ENCODE measurements around the gene CBLB. TPM values are rescaled to one million over a fixed set of nuclear protein-coding genes. Genes with fewer than 3 reads are reported as not detected.
A peak's percentile ranks its signal among the peaks of the same experiment; 100 is the strongest.

CBLB gene
- total and polyA plus RNA-seq, 9 donors = 19.5 to 31.4 (median 21.0) TPM

DNA sequence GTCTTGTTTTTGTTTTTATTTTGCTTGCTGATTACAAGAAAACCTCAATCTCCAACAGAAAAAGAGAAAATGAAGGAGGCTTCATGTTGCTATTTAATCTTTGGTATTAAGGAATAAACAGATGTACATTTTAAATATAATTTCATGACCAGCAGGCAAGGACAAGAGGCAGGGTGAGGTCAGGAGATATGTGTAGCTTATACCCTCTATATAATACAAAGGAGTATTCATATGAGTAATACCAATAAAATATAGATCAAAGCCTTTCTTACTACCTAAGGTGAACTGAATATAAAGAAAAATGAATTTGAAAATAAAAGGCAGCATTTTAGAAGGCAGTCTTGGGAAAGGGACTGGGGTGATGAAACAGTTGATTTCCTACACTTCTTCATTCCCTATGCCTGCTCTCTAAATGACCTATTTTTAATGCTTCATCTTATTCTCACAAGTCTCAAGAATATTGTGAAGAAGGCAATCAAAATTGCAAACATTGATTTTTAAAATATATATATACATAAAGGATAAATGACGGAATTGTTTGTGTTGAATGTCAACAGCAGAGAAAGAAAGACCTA is 8.6 kb upstream of the CBLB start:
- H3K27me3 ChIP-seq (ENCODE audit: control insufficient read depth, insufficient read depth, low read length) = no peaks in the 10 kb centered on the region
- no peaks in the 10 kb centered on the region for H3K4me1 ChIP-seq (ENCODE audit: control insufficient read depth, insufficient read depth, low read length)
- DNase-seq = no peak
- H3K9me3 ChIP-seq (replicated peaks; ENCODE audit: control insufficient read depth, low read depth, low read length) = no peaks in the 10 kb centered on the region
- no peak overlapping the region for H3K4me3 ChIP-seq (ENCODE audit: low read length)
- WGBS (ENCODE audit: insufficient coverage) = no CpG with 5 or more reads among the region's 1 CpG
- H3K36me3 ChIP-seq (ENCODE audit: control insufficient read depth, insufficient read depth, low read length) = no peaks in the 10 kb centered on the region
- no peak overlapping the region for H3K27ac ChIP-seq (ENCODE audit: low read length)

DNA sequence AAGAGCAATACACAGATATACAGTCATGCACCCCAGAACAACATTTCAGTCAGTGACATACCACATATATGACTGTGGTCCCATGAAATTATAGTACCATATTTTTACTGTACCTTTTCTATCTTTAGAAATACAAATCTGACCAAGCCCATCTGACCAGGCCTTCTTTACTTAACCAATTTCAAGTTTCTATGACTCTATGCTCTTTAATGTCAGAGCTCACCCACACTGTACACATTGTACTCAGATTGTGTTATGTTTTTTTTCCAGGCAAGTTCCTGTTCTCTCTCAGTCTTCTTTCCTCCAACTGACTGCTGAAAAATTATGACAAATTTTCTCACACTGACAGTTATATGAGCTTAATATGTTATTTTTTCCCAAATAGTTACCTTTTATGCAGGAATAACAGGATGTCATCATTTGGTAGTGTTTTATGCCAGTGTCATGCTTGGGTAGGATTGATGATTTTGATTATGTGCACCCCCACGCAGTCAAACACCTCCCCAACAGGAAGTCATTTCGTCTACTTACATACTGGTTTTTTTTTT is 8.0 kb upstream of the CBLB start:
- DNase-seq = no peak
- Histone ChIP-seq H3K27me3 (ENCODE audit: control insufficient read depth, insufficient read depth, low read length) (no peaks in the 10 kb centered on the region), H3K36me3 (ENCODE audit: control insufficient read depth, insufficient read depth, low read length) (no peaks in the 10 kb centered on the region), H3K4me3 (ENCODE audit: low read length) (no peak overlapping the region), H3K9me3 (replicated peaks; ENCODE audit: control insufficient read depth, low read depth, low read length) (no peaks in the 10 kb centered on the region), H3K4me1 (ENCODE audit: control insufficient read depth, insufficient read depth, low read length) (no peaks in the 10 kb centered on the region), H3K27ac (ENCODE audit: low read length) (no peak overlapping the region)
- no CpG with 5 or more reads among the region's 2 CpGs for WGBS (ENCODE audit: insufficient coverage)

DNA sequence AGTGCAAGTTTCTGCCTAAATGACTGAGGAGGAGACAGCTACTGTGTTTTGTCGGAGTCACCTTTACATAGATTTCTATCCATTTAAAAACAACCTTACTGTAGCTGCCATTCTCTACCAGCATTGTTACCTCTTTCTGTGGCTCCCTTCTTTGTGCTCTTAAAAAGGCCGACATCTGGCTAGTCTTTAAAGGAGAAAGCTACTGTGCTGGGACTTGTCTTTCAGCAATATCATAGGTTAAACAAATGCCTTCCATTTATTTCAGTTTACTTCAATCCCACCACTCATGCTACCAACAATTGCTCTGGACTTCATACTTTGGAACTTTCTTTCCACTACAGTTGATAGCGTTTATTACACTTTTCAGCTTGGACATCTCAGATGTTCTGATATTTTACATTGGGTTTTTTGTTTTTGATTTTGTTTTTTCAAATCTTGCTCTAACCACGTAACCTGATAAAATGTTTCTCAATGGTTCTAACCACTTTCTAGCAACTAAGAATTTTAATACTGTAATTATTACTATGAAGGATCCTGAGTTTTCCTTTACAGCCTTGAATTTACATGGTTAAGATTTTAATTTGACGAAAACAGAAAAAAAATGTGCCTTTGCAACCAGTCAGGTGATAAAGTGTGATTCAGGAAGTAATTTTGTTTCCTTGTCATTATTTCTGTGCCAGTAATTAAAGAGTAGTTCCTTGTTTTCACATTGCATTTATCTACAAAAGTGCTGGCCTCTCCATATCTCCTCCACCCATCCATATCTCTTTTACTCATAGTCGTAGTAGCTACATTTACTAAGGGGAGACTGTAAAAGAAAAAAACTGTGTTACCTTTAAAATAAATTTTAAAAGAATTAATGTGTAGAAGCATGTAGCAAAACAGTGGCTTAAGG is 1.3 kb upstream of the CBLB start:
- no peaks in the 10 kb centered on the region for H3K36me3 ChIP-seq (ENCODE audit: control insufficient read depth, insufficient read depth, low read length)
- H3K27ac ChIP-seq (ENCODE audit: low read length) = peak overlapping the region; percentile 98
- no peaks in the 10 kb centered on the region for H3K27me3 ChIP-seq (ENCODE audit: control insufficient read depth, insufficient read depth, low read length)
- H3K4me1 ChIP-seq (ENCODE audit: control insufficient read depth, insufficient read depth, low read length) = peaks cover 3% of the 10 kb centered on the region
- WGBS (ENCODE audit: insufficient coverage) = 25% methylated on average over 1 of the region's 6 CpGs
- no peak for DNase-seq
- peak overlapping the region; percentile 86 for H3K4me3 ChIP-seq (ENCODE audit: low read length)
- H3K9me3 ChIP-seq (replicated peaks; ENCODE audit: control insufficient read depth, low read depth, low read length) = no peaks in the 10 kb centered on the region

DNA sequence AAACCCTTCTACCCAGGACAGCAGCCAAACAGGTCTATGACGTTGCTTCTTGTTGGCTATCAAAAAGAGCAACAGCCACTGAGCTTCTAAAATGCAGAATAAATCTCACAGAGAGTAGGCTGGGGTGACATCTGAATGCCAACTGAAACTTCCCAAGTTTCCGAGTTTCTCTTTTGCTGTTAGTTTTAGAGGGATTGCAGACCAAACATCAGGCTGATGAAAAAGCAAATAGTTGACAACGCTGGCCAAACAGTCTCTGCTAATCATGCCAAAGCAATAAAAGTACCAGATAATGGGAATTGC is 670 bp upstream of the CBLB start:
- H3K4me1 ChIP-seq (ENCODE audit: control insufficient read depth, insufficient read depth, low read length) = peaks cover 3% of the 10 kb centered on the region
- no peaks in the 10 kb centered on the region for H3K9me3 ChIP-seq (replicated peaks; ENCODE audit: control insufficient read depth, low read depth, low read length)
- H3K27ac ChIP-seq (ENCODE audit: low read length) = peak overlapping the region; percentile 98
- no peaks in the 10 kb centered on the region for H3K27me3 ChIP-seq (ENCODE audit: control insufficient read depth, insufficient read depth, low read length)
- WGBS (ENCODE audit: insufficient coverage) = no CpG with 5 or more reads among the region's 3 CpGs
- H3K36me3 ChIP-seq (ENCODE audit: control insufficient read depth, insufficient read depth, low read length) = no peaks in the 10 kb centered on the region
- DNase-seq = no peak
- peak overlapping the region; percentile 86 for H3K4me3 ChIP-seq (ENCODE audit: low read length)

DNA sequence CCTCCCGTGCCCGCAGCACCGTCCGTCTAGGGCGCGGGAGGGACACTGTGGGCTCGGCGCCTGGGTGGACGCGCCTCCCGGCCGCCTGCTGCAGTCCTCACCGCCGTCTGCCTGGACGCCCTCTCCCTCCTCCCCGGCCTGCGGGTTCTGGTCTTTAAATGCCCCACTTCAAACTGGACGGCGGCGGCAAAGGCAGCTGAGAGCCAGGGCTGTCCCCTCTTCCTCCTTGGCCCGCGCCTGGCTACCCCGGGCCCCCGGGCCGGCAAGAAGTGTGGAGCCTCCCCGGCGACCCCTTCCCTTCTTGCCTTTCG is 426 bp downstream of the CBLB start:
- peak overlapping the region; percentile 86 for H3K4me3 ChIP-seq (ENCODE audit: low read length)
- peak overlapping the region; percentile 98 for H3K27ac ChIP-seq (ENCODE audit: low read length)
- 0% methylated on average over 26 of the region's 28 CpGs for WGBS (ENCODE audit: insufficient coverage)
- no peaks in the 10 kb centered on the region for H3K27me3 ChIP-seq (ENCODE audit: control insufficient read depth, insufficient read depth, low read length)
- peaks cover 4% of the 10 kb centered on the region for H3K36me3 ChIP-seq (ENCODE audit: control insufficient read depth, insufficient read depth, low read length)
- no peaks in the 10 kb centered on the region for H3K9me3 ChIP-seq (replicated peaks; ENCODE audit: control insufficient read depth, low read depth, low read length)
- peak; percentile 74 for DNase-seq
- peaks cover 3% of the 10 kb centered on the region for H3K4me1 ChIP-seq (ENCODE audit: control insufficient read depth, insufficient read depth, low read length)

DNA sequence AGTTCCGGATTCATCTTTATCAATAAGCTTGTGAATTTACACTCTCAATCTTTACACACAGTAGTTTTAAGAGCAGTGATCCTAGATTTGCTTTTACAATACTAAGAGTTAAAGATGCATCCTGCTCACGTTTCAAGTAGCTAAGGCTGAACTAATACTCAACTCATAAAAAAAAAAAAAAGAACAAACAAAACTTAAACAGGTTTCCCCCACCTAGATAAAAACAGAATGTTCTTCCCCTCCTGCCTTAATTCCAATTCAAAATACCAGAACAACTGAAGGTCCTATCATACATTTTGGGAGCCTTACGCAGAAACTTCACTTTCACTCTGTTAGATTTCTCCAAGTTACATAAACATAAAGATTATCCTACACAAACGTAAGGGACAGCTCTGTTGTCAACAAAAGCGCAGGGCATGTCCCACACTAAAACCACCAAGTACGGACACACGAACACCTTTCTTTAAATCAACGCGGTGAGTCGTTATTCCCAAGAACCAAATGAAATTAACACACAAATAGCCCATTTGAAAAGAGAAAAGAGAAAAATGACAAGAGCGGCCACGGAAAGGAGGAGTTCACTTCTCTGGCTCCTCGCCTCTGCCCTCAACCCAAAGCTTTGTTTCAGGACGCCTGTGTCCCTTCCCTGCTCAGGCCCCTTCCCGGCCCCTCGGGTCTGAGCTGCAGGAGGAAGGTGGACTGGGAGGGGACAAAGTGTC is 941 bp downstream of the CBLB start:
- peak; percentile 61 for DNase-seq
- H3K4me1 ChIP-seq (ENCODE audit: control insufficient read depth, insufficient read depth, low read length) = peaks cover 3% of the 10 kb centered on the region
- WGBS (ENCODE audit: insufficient coverage) = 0% methylated on average over 3 of the region's 16 CpGs

DNA sequence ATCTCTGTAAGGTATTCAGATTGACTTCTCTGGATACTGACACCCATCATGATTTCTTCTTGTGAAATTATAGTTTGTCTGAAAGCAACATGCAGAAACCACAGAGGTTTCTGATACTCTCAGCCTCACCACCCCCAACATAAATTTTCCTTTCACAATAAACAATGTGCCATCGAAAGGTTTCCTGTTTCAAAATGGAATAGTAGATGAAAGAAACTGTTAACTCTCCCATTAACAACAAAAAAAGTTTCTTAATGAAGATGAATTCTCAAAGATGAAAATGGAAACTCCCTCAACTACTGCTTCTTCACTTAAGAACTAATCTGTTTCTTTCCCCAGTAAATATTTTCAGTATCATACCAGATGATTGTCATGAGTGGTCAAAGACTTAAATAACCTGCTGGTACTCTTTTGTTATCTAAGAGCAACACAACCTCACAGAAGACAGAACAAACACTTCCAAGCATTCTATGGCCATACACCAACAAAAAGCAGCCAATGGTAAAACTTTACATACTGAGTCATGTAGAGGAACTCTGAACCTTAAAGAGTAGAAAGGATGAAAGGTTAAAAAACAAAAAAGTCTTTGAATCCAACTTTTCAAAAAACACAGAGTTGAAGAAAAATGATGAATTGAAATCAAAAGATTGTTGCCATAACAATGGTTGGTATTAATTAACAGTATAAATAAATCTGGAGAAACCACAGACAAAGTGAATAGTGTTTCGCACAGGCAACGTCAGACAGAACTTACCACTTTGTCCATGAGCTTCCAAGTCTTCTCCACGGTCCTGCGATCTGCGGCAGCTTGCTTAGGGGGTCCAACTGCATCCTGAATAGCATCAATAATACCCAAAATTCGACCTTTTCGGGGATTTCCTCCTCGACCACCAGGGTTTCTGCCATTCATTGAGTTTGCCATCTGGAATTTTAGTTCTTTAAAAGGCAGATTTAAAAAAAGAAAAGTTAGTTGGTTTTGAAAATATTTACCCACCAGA is 1.9 kb downstream of the CBLB start:
- H3K27me3 ChIP-seq (ENCODE audit: control insufficient read depth, insufficient read depth, low read length) = no peaks in the 10 kb centered on the region
- 17% methylated on average over 5 of the region's 9 CpGs for WGBS (ENCODE audit: insufficient coverage)
- DNase-seq = peak; percentile 71
- peak overlapping the region; percentile 98 for H3K27ac ChIP-seq (ENCODE audit: low read length)
- H3K9me3 ChIP-seq (replicated peaks; ENCODE audit: control insufficient read depth, low read depth, low read length) = no peaks in the 10 kb centered on the region
- peaks cover 6% of the 10 kb centered on the region for H3K36me3 ChIP-seq (ENCODE audit: control insufficient read depth, insufficient read depth, low read length)
- peaks cover 3% of the 10 kb centered on the region for H3K4me1 ChIP-seq (ENCODE audit: control insufficient read depth, insufficient read depth, low read length)
- H3K4me3 ChIP-seq (ENCODE audit: low read length) = peak overlapping the region; percentile 86

More for the DNA sequence above, 941 bp downstream of the CBLB start:
- H3K4me3 ChIP-seq (ENCODE audit: low read length) = peak overlapping the region; percentile 86
- H3K9me3 ChIP-seq (replicated peaks; ENCODE audit: control insufficient read depth, low read depth, low read length) = no peaks in the 10 kb centered on the region
- H3K27ac ChIP-seq (ENCODE audit: low read length) = peak overlapping the region; percentile 98
- peaks cover 4% of the 10 kb centered on the region for H3K36me3 ChIP-seq (ENCODE audit: control insufficient read depth, insufficient read depth, low read length)
- H3K27me3 ChIP-seq (ENCODE audit: control insufficient read depth, insufficient read depth, low read length) = no peaks in the 10 kb centered on the region

DNA sequence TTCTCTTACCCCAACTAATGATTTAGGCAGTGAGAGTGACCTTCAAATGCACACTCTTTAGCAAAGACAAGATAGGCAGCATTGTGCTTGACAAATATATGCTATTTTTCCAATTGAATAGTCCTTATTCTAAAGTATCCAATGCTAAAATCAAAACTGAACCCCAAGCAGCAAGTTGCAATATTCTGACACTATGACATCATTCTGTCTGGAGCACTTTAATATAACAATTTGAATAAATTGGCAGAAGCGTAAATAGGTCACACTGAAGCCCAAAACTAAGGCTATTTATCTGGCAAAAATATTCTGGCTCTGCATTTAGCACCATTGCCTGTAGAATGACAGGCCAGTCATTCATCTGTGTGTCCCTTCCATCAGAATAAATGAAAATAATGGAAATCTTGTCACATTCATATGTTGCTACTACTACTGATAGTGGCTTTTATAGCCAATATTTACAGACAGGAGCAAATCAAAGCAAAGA is 2.9 kb downstream of the CBLB start:
- Histone ChIP-seq H3K4me3 (ENCODE audit: low read length) (peak overlapping the region; percentile 86), H3K27ac (ENCODE audit: low read length) (no peak overlapping the region), H3K27me3 (ENCODE audit: control insufficient read depth, insufficient read depth, low read length) (no peaks in the 10 kb centered on the region), H3K9me3 (replicated peaks; ENCODE audit: control insufficient read depth, low read depth, low read length) (no peaks in the 10 kb centered on the region), H3K4me1 (ENCODE audit: control insufficient read depth, insufficient read depth, low read length) (peaks cover 3% of the 10 kb centered on the region), H3K36me3 (ENCODE audit: control insufficient read depth, insufficient read depth, low read length) (peaks cover 6% of the 10 kb centered on the region)
- peak; percentile 43 for DNase-seq
- no CpG with 5 or more reads among the region's 1 CpG for WGBS (ENCODE audit: insufficient coverage)

DNA sequence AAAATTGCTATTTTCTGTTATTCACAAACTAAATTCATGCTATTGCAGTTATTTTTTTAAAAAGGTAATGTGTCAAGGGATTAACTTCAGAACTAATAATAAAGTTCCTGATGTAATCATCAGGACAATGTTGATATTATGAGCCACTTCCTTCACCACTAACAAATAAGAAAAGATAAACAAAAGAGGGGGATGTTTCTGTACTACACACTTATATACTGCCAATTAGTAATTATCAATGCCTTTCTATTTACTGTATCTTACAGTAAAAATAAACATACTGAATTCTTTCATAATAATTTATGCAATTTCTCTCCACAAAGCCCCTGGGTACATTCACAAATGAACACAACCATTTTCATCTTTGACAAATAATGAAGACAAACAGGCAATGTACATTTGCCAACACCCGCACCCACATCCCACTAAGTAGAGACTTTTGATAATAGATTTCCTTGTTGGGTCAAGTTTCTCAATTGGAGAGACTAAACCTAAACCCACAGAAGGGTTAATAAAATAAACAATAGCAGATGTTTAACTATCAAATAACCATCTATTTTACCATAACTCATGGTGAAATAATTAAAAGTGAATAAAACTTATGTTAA is 3.7 kb downstream of the CBLB start:
- H3K4me1 ChIP-seq (ENCODE audit: control insufficient read depth, insufficient read depth, low read length) = peaks cover 3% of the 10 kb centered on the region
- no peaks in the 10 kb centered on the region for H3K27me3 ChIP-seq (ENCODE audit: control insufficient read depth, insufficient read depth, low read length)
- no peak for DNase-seq
- H3K27ac ChIP-seq (ENCODE audit: low read length) = no peak overlapping the region
- no CpG with 5 or more reads among the region's 1 CpG for WGBS (ENCODE audit: insufficient coverage)
- no peaks in the 10 kb centered on the region for H3K9me3 ChIP-seq (replicated peaks; ENCODE audit: control insufficient read depth, low read depth, low read length)
- H3K4me3 ChIP-seq (ENCODE audit: low read length) = no peak overlapping the region
- peaks cover 9% of the 10 kb centered on the region for H3K36me3 ChIP-seq (ENCODE audit: control insufficient read depth, insufficient read depth, low read length)

Data from muscle of leg (tissue), 11 donors.